ENCODE data around the gene MAPK4.

Gene MAPK4

DNA sequence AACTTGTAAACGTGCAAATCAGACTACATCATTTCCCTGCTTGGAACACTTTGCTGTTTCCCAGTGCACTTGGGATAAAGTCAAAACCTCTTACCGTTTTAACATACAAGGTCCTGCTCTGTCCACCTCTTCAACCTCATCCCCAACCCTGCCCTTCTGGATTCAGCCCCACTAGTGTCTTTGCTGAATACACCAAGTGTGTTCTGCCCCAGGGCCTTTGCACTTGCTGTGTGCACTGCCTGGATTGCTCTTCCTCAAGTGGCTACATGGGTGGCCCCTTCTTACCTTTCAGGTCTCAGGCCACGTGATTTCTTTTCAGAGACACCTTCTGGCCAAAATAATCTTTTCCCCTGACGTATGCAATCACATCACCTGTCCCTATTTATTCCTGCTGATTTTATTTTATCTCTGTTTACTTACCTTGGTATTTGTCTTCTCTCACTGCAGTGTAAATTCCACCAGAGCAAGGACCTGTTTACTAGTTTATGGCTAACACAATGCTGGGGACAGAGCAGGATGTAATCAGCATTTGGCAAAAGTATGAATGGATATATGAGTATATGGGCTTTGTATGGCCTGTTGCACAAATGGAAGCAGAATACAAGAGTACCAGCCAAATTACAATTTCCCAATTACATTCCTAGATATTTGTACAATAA lies 63.9 kb downstream of the MAPK4 start:
- Histone ChIP-seq H3K4me1 (ENCODE audit: control insufficient read depth, insufficient read depth, low read length) (no peaks in the 10 kb centered on the region), H3K4me3 (ENCODE audit: low read depth, low read length) (no peak overlapping the region), H3K36me3 (ENCODE audit: control insufficient read depth, insufficient read depth, low read length) (no peaks in the 10 kb centered on the region), H3K9me3 (ENCODE audit: control insufficient read depth, insufficient read depth, low read length) (no peaks in the 10 kb centered on the region), H3K27me3 (ENCODE audit: control insufficient read depth, insufficient read depth, low read length) (no peaks in the 10 kb centered on the region; the same call in 1 of the 2 replicates), H3K27ac (ENCODE audit: low read depth, low read length) (no peak overlapping the region), H3K9ac (ENCODE audit: low read depth, low read length) (no peak overlapping the region)

DNA sequence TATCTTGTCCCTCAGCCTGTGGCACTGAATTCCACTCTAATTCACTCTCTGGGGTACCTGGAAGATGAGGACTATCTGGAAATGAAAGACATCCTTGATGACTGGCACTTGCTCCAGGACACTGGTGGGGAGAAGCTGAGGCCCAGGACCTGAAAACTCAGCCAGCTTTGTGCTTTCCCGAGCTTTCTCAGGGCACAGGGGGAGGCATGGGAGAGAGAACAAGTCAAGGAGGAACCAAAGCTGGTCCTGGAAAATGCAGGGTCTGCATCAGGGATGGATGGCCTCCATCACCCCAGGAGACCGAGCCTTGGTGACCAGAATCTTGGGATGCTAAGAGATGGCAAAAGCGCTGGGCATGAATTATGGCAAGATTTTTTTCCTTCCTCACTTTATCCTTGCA lies 65.1 kb downstream of the MAPK4 start:
- H3K4me3 ChIP-seq (ENCODE audit: low read depth, low read length) = no peak overlapping the region
- no peaks in the 10 kb centered on the region; the same call in 1 of the 2 replicates for H3K27me3 ChIP-seq (ENCODE audit: control insufficient read depth, insufficient read depth, low read length)
- no peak overlapping the region for H3K27ac ChIP-seq (ENCODE audit: low read depth, low read length)
- H3K9me3 ChIP-seq (ENCODE audit: control insufficient read depth, insufficient read depth, low read length) = no peaks in the 10 kb centered on the region
- H3K9ac ChIP-seq (ENCODE audit: low read depth, low read length) = no peak overlapping the region
- H3K36me3 ChIP-seq (ENCODE audit: control insufficient read depth, insufficient read depth, low read length) = no peaks in the 10 kb centered on the region
- peaks cover 4% of the 10 kb centered on the region for H3K4me1 ChIP-seq (ENCODE audit: control insufficient read depth, insufficient read depth, low read length)

DNA sequence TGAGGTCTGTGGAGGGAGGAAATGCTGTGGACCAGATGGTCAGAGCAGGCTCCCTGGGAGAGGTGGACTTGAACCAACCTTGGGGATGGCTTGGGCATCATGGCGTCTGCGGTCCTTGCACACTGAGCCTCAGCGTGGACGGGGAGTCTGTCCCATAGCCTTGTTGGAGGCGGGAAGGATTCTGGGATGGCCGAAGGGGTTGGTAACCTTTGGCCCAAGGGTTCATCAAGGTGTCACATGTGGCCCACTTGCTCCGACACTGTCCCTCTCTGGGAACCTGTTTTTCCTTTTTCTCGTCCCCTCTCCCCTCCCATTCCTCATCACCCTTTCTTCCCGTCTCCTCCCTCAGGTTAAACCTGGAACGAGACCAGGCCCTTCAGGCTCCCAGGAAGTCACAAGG lies 66.4 kb downstream of the MAPK4 start:
- H3K9me3 ChIP-seq (ENCODE audit: control insufficient read depth, insufficient read depth, low read length) = no peaks in the 10 kb centered on the region
- no peaks in the 10 kb centered on the region; the same call in 1 of the 2 replicates for H3K27me3 ChIP-seq (ENCODE audit: control insufficient read depth, insufficient read depth, low read length)

DNA sequence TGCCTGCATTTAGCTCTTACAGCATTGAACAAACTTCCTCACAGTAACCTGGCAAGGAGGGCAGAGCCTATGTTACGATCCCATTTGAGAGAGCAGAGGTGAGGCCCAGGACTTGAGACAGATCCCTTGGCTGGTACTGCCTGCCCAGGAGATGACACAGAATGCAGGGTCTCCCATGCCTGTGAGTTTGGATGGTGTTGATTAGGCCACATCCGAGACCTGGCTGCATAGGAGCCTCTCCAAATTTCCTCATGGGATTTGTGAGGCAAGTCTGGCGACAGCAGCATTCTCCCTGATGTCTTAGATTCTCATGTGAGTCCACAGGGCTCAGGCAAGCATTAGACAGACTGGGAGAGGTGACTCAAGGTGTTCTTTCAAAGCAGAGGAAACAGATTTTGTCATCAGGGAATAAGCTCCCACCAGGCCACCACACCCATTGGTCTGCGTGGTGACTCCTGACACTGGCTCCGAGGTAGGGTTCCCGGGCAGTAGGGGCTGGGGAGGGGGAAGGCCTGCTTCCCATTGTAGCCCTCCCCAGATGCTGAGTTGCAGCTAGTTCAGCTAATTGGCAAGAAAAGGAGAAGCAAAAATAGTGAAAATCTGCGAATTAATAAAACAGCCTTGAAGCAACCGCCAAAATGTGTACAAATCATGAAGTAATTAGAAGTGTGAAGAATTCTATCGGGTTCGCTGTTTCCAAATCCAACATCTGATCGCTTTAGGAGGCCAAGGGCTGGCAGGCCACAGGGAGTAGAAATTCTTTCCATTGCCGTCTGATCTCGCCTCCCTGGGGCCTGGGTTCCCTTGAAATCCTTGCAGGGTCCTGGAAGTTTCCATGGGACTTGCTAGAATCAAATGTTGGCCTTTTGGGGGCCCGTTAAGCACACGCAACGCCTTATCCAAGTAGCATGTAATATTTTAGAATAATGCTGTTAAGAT lies 68.0 kb downstream of the MAPK4 start:
- Histone ChIP-seq H3K27me3 (ENCODE audit: control insufficient read depth, insufficient read depth, low read length) (no peaks in the 10 kb centered on the region), H3K9ac (ENCODE audit: low read depth, low read length) (no peak overlapping the region), H3K4me3 (ENCODE audit: low read depth, low read length) (no peak overlapping the region), H3K36me3 (ENCODE audit: control insufficient read depth, insufficient read depth, low read length) (no peaks in the 10 kb centered on the region), H3K9me3 (ENCODE audit: control insufficient read depth, insufficient read depth, low read length) (no peaks in the 10 kb centered on the region), H3K27ac (ENCODE audit: low read depth, low read length) (no peak overlapping the region), H3K4me1 (ENCODE audit: control insufficient read depth, insufficient read depth, low read length) (peaks cover 4% of the 10 kb centered on the region)

More for the DNA sequence above, 66.4 kb downstream of the MAPK4 start:
- Histone ChIP-seq H3K4me3 (ENCODE audit: low read depth, low read length) (no peak overlapping the region), H3K27ac (ENCODE audit: low read depth, low read length) (no peak overlapping the region), H3K4me1 (ENCODE audit: control insufficient read depth, insufficient read depth, low read length) (peaks cover 4% of the 10 kb centered on the region), H3K36me3 (ENCODE audit: control insufficient read depth, insufficient read depth, low read length) (no peaks in the 10 kb centered on the region), H3K9ac (ENCODE audit: low read depth, low read length) (no peak overlapping the region)

DNA sequence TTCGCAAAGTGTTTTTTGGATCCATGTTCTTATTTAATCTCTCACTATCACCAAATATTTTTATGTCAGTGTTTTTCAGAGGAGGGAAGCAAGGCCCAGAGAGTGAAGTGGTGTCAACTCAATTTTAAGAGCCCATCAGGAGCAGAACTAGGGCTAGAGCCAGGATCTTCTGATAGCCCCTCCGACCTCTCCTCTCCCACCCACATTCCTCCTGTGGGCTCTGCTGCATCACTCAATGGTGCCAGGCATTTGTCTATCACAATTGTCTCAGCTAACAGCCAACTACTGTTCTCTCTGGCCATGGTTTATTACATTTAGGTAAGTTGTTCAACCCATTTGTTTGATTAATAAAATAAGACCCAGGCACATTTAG lies 68.6 kb downstream of the MAPK4 start:
- Histone ChIP-seq H3K4me3 (ENCODE audit: low read depth, low read length) (no peak overlapping the region), H3K27ac (ENCODE audit: low read depth, low read length) (no peak overlapping the region), H3K9ac (ENCODE audit: low read depth, low read length) (no peak overlapping the region), H3K27me3 (ENCODE audit: control insufficient read depth, insufficient read depth, low read length) (no peaks in the 10 kb centered on the region), H3K9me3 (ENCODE audit: control insufficient read depth, insufficient read depth, low read length) (no peaks in the 10 kb centered on the region), H3K4me1 (ENCODE audit: control insufficient read depth, insufficient read depth, low read length) (peaks cover 4% of the 10 kb centered on the region), H3K36me3 (ENCODE audit: control insufficient read depth, insufficient read depth, low read length) (no peaks in the 10 kb centered on the region)

DNA sequence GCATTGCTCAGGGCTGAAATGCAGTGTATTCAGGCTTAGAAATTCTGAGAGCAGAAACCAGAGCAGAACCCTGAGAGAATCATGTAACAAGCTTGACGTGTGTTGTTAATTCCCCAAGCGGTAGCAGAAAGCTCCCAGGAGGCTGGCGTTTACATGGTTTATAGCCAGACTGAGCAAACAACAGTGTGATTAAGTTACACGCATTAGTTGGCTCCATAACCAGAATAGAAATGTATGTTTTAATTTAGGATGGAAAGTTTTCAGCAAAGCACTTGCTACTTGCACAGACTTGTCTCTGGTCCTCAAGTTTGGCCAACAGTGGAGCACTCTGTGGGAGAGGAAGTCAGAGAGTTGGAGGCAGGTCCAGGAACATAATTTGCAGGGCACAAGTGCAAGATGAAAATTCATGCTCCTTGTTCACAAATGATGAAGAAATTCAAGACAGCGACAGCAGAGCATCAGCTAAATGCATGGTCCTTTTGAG lies 69.3 kb downstream of the MAPK4 start:
- H3K9ac ChIP-seq (ENCODE audit: low read depth, low read length) = no peak overlapping the region
- no peaks in the 10 kb centered on the region for H3K27me3 ChIP-seq (ENCODE audit: control insufficient read depth, insufficient read depth, low read length)
- no peak overlapping the region for H3K27ac ChIP-seq (ENCODE audit: low read depth, low read length)
- no peaks in the 10 kb centered on the region for H3K9me3 ChIP-seq (ENCODE audit: control insufficient read depth, insufficient read depth, low read length)
- H3K4me1 ChIP-seq (ENCODE audit: control insufficient read depth, insufficient read depth, low read length) = peaks cover 4% of the 10 kb centered on the region
- no peak overlapping the region for H3K4me3 ChIP-seq (ENCODE audit: low read depth, low read length)
- no peaks in the 10 kb centered on the region for H3K36me3 ChIP-seq (ENCODE audit: control insufficient read depth, insufficient read depth, low read length)

GRCh38 chr18:50630895-50631294 lies 71.0 kb downstream of the MAPK4 start:
- peaks cover 4% of the 10 kb centered on the region for H3K4me1 ChIP-seq (ENCODE audit: control insufficient read depth, insufficient read depth, low read length)
- H3K36me3 ChIP-seq (ENCODE audit: control insufficient read depth, insufficient read depth, low read length) = no peaks in the 10 kb centered on the region
- H3K9me3 ChIP-seq (ENCODE audit: control insufficient read depth, insufficient read depth, low read length) = no peaks in the 10 kb centered on the region
- H3K27ac ChIP-seq (ENCODE audit: low read depth, low read length) = no peak overlapping the region
- no peak overlapping the region for H3K4me3 ChIP-seq (ENCODE audit: low read depth, low read length)
- no peaks in the 10 kb centered on the region for H3K27me3 ChIP-seq (ENCODE audit: control insufficient read depth, insufficient read depth, low read length)
- H3K9ac ChIP-seq (ENCODE audit: low read depth, low read length) = no peak overlapping the region

GRCh38 chr18:50632895-50633515 lies 73.1 kb downstream of the MAPK4 start:
- peaks cover 4% of the 10 kb centered on the region for H3K4me1 ChIP-seq (ENCODE audit: control insufficient read depth, insufficient read depth, low read length)
- no peak overlapping the region for H3K27ac ChIP-seq (ENCODE audit: low read depth, low read length)
- no peak overlapping the region for H3K4me3 ChIP-seq (ENCODE audit: low read depth, low read length)
- no peaks in the 10 kb centered on the region for H3K36me3 ChIP-seq (ENCODE audit: control insufficient read depth, insufficient read depth, low read length)
- no peak overlapping the region for H3K9ac ChIP-seq (ENCODE audit: low read depth, low read length)
- H3K27me3 ChIP-seq (ENCODE audit: control insufficient read depth, insufficient read depth, low read length) = no peaks in the 10 kb centered on the region
- H3K9me3 ChIP-seq (ENCODE audit: control insufficient read depth, insufficient read depth, low read length) = no peaks in the 10 kb centered on the region

DNA sequence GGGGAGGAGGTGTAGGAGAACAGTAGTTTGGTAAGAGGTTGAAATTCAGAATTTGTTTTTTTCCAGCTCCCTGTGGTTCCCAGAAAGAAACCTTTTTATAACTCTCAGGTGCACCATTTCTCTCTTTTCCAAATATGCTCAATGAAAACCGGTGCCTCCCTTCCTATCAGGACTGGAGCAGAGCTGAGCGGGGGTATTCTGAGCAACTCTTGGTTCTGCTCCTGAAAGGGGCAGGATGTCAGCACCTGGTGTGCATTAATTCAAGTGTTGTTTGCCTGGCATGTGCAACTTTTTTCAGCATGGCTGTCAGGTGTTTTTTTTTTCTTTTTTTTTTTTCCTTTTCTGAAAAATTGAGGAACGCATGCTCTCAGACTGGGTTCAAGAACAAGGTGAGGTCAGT lies 74.1 kb downstream of the MAPK4 start:
- H3K4me1 ChIP-seq (ENCODE audit: control insufficient read depth, insufficient read depth, low read length) = peaks cover 10% of the 10 kb centered on the region
- H3K27me3 ChIP-seq (ENCODE audit: control insufficient read depth, insufficient read depth, low read length) = no peaks in the 10 kb centered on the region

DNA sequence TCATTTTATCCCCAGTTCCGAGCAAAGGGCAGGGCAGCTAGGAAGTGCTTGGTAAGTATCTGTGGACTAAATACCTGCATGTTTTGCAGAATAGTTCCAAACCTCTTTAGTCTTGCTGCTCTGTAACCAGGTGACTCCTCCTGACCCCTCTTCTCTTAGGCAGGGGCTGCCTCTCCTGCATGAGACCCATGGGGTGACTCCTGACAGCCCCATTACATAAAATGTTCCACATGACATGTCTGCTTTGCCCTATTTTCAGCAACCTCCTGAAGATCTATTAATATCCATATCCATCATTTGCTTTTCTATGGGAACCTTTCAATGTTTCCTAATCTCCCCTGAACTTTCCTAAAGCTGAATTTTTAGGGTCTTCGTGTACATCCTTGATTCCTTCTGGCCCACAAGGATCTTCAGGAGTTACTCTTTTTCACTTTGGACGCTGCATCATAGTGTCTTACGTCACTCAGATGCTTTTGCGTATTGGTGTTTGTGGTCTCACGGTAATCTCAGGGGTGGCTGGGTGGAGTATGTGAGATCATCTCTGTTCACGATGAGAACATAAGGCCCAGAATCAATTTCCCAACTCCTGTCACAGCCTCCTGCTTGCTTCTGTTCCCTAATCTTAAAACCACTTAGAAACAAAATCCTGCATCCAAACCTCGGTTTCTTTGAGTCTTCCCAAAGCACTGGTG lies 76.6 kb downstream of the MAPK4 start:
- H3K9ac ChIP-seq (ENCODE audit: low read depth, low read length) = no peak overlapping the region
- H3K4me1 ChIP-seq (ENCODE audit: control insufficient read depth, insufficient read depth, low read length) = peaks cover 10% of the 10 kb centered on the region
- H3K4me3 ChIP-seq (ENCODE audit: low read depth, low read length) = no peak overlapping the region
- no peak overlapping the region for H3K27ac ChIP-seq (ENCODE audit: low read depth, low read length)
- no peaks in the 10 kb centered on the region for H3K27me3 ChIP-seq (ENCODE audit: control insufficient read depth, insufficient read depth, low read length)
- no peaks in the 10 kb centered on the region for H3K9me3 ChIP-seq (ENCODE audit: control insufficient read depth, insufficient read depth, low read length)
- H3K36me3 ChIP-seq (ENCODE audit: control insufficient read depth, insufficient read depth, low read length) = no peaks in the 10 kb centered on the region

More for the DNA sequence above, 74.1 kb downstream of the MAPK4 start:
- Histone ChIP-seq H3K4me3 (ENCODE audit: low read depth, low read length) (no peak overlapping the region), H3K27ac (ENCODE audit: low read depth, low read length) (no peak overlapping the region), H3K9me3 (ENCODE audit: control insufficient read depth, insufficient read depth, low read length) (no peaks in the 10 kb centered on the region), H3K36me3 (ENCODE audit: control insufficient read depth, insufficient read depth, low read length) (no peaks in the 10 kb centered on the region), H3K9ac (ENCODE audit: low read depth, low read length) (no peak overlapping the region)

Data from HUES48 (cell line).